B cell (primary cell): ENCODE data around the gene KCTD5. TPM values are rescaled to one million over a fixed set of nuclear protein-coding genes. Genes with fewer than 3 reads are reported as not detected.

Experiments used
- ATAC-seq: fragments of 200-7000 bp; cut with Tn5 transposase; one replicate; pipeline ENCODE4 v1.10.0; 2021; ENCODE audit warnings: low read depth, mild to moderate bottlenecking, moderate number of reproducible peaks, moderate library complexity
- CTCF ChIA-PET: fragments of 350-600 bp; sonication (Branson Sonifier 250); formaldehyde crosslinking; loops from one replicate; lab custom pipeline; 2021; ENCODE audit warnings: antibody characterized with exemption, inconsistent platforms; lab: Charles Lee
- POLR2A ChIA-PET: fragments of 350-600 bp; sonication (Branson Sonifier 250); formaldehyde crosslinking; loops from one replicate; lab custom pipeline; 2021; ENCODE audit warnings: antibody characterized with exemption; lab: Charles Lee
- DNase-seq: peaks from one replicate; pipeline ENCODE4 v3.0.0; 2013
- H2AFZ ChIP-seq: 2 replicates; pipeline ENCODE4 v1.6.1; 2012; ENCODE audit warnings: mild to moderate bottlenecking, low read depth, low read length; ENCODE audit not compliant: insufficient read depth, poor library complexity, severe bottlenecking
- H3K27ac ChIP-seq, 2 donors: 1 replicate in 1 of 2; 2 replicates in 1 of 2; pipeline ENCODE4 v1.5.1; 2012 to 2013; ENCODE audit warnings: low read length in 2 of 2, mild to moderate bottlenecking in 2 of 2, moderate library complexity in 1 of 2
- H3K27me3 ChIP-seq, 4 experiments: fragments of 200-600 bp in 1 of 4; sonication (generic) in 1 of 4; replicated peaks in 1 of 4; 1 replicate in 2 of 4; 2 replicates in 2 of 4; pipeline versions ENCODE4 v1.6.1 to v1.7.0; 2013 to 2016; ENCODE audit warnings: low read length in 3 of 4, mild to moderate bottlenecking in 2 of 4, mixed read lengths in 1 of 4, moderate library complexity in 1 of 4; ENCODE audit not compliant: insufficient read depth in 4 of 4, control insufficient read depth in 3 of 4; ENCODE audit errors: control extremely low read depth in 1 of 4
- H3K36me3 ChIP-seq, 2 experiments: replicated peaks in 1 of 2; 1 replicate in 1 of 2; 2 replicates in 1 of 2; pipeline versions ENCODE4 v1.6.1 to v1.7.1; 2013; ENCODE audit warnings: low read length in 1 of 2; ENCODE audit not compliant: insufficient read depth in 2 of 2, control insufficient read depth in 1 of 2; ENCODE audit errors: control extremely low read depth in 1 of 2, extremely low read depth in 1 of 2
- H3K4me1 ChIP-seq, 2 donors: fragments of 200-600 bp in 1 of 2; sonication (generic) in 1 of 2; 1 replicate in 1 of 2; 2 replicates in 1 of 2; pipeline versions ENCODE4 v1.5.1 to v1.6.1; 2013 to 2017; ENCODE audit warnings: low read length in 2 of 2; ENCODE audit not compliant: control insufficient read depth in 2 of 2, insufficient read depth in 2 of 2
- H3K4me2 ChIP-seq: replicated peaks from 2 replicates; pipeline ENCODE3; 2012; ENCODE audit warnings: mild to moderate bottlenecking, low read depth, low read length; ENCODE audit not compliant: poor library complexity, severe bottlenecking
- H3K4me3 ChIP-seq, 5 experiments: fragments of 200-600 bp in 1 of 5; sonication (generic) in 1 of 5; 1 replicate in 3 of 5; 2 replicates in 2 of 5; pipeline versions ENCODE4 v1.5.1 to v1.7.0; 2011 to 2016; ENCODE audit warnings: low read length in 4 of 5, mild to moderate bottlenecking in 4 of 5, low read depth in 2 of 5, control low read depth in 1 of 5, moderate library complexity in 1 of 5; ENCODE audit not compliant: insufficient read depth in 1 of 5; ENCODE audit errors: control extremely low read depth in 1 of 5, extremely low read depth in 1 of 5
- H3K79me2 ChIP-seq: fragments of 200-600 bp; sonication (generic); one replicate; pipeline ENCODE4 v1.6.0; 2016; ENCODE audit warnings: low read length; ENCODE audit not compliant: control insufficient read depth, insufficient read depth
- H3K9ac ChIP-seq: fragments of 200-600 bp; sonication (generic); 2 replicates; pipeline ENCODE4 v1.6.1; 2017; ENCODE audit warnings: mild to moderate bottlenecking, low read length, moderate library complexity
- H3K9me3 ChIP-seq, 3 donors: one replicate each; pipeline versions ENCODE4 v1.6.1 to v1.7.1; 2013; ENCODE audit warnings: low read length in 2 of 3; ENCODE audit not compliant: control insufficient read depth in 2 of 3, insufficient read depth in 1 of 3; ENCODE audit errors: control extremely low read depth in 1 of 3
- H4K20me1 ChIP-seq: 2 replicates; pipeline ENCODE4 v1.6.0; 2012; ENCODE audit warnings: mild to moderate bottlenecking, low read length; ENCODE audit not compliant: insufficient read depth, control insufficient read depth, poor library complexity, severe bottlenecking
- H3K27ac Mint-ChIP-seq: one replicate; pipeline ENCODE4 v1.8.0; 2021; ENCODE audit warnings: mixed read lengths
- H3K27me3 Mint-ChIP-seq: one replicate; pipeline ENCODE4 v1.8.0; 2021; ENCODE audit warnings: mixed read lengths
- H3K4me1 Mint-ChIP-seq: one replicate; pipeline ENCODE4 v1.8.0; 2021; ENCODE audit warnings: mixed read lengths
- H3K4me3 Mint-ChIP-seq: one replicate; pipeline ENCODE4 v1.8.0; 2021; ENCODE audit warnings: mixed read lengths
- H3K9me3 Mint-ChIP-seq: one replicate; pipeline ENCODE4 v1.8.0; 2022; ENCODE audit warnings: mixed read lengths; ENCODE audit not compliant: insufficient read depth
- CTCF ChIP-seq: fragments of 200-600 bp; IDR thresholded peaks from one replicate; pipeline ENCODE4 v1.8.0; 2022; ENCODE audit warnings: antibody characterized with exemption, mild to moderate bottlenecking
- EZH2 ChIP-seq: IDR thresholded peaks from 2 replicates; pipeline ENCODE4 v1.6.1; 2012; ENCODE audit warnings: borderline replicate concordance, low read depth, mild to moderate bottlenecking, moderate library complexity, low read length; ENCODE audit not compliant: insufficient read depth, poor library complexity, severe bottlenecking
- WGBS: methylation state at CpG from one replicate; pipeline ENCODE4 v1.1.5; 2013; ENCODE audit warnings: missing lambda C conversion rate; ENCODE audit not compliant: insufficient coverage; 5-methylcytosine and 5-hydroxymethylcytosine counted together
- intact Hi-C: fragments of 100-400 bp; cut with micrococcal nuclease; formaldehyde crosslinking; loops from one replicate; pipeline ENCODE4 v1.10.0; 2022
- polyA plus RNA-seq: library from polyadenylated mRNA; depleted of rRNA; stranded (reverse); fragments of >200 nt; gene quantifications from 2 replicates; pipeline ENCODE4 v1.2.3, GENCODE V29; 2012
- total RNA-seq, 2 donors: library from RNA; stranded (reverse); fragments of 120-200 nt in 1 of 2; gene quantifications; 1 replicate in 1 of 2; 2 replicates in 1 of 2; pipeline versions ENCODE4 v1.2.3 to v1.2.4, GENCODE V29; 2013 to 2022

The KCTD5 gene
- total and polyA plus RNA-seq, 2 donors (not counting 1 experiment from before 2014, with no cell fraction given), result 17.2 to 37.3 TPM

GRCh38 chr16:2745961-2746360, 63.6 kb downstream of the KCTD5 start:
- CTCF ChIA-PET, result no interaction called here
- Mint-ChIP-seq H3K4me3 (no peak overlapping the region), H3K9me3 (no peaks in the 10 kb centered on the region), H3K27me3 (no peaks in the 10 kb centered on the region), H3K4me1 (peaks cover 3% of the 10 kb centered on the region), H3K27ac (no peak overlapping the region)
- H3K27me3 ChIP-seq, result no peaks in the 10 kb centered on the region
- no peak overlapping the region for H3K4me2 ChIP-seq
- no peak overlapping the region for H3K27ac ChIP-seq
- no peak for ATAC-seq
- H2AFZ ChIP-seq, result no peak overlapping the region
- no peak overlapping the region for H3K9ac ChIP-seq
- DNase-seq, result no peak
- H3K9me3 ChIP-seq, result no peaks in the 10 kb centered on the region
- 92% methylated on average over 8 of the region's 9 CpGs for WGBS
- no peaks in the 10 kb centered on the region for H3K4me1 ChIP-seq
- POLR2A ChIA-PET, result interaction anchor here (0.7 to 1.1 kb wide), 2 partner anchors 136 to 754 kb away, joined by 5 to 6 read pairs; no protein-coding TSS in a partner anchor
- TF ChIP-seq CTCF (no peak), EZH2 (no peak)
- H3K4me3 ChIP-seq, result no peak overlapping the region
- peaks cover 16% of the 10 kb centered on the region for H3K79me2 ChIP-seq
- H4K20me1 ChIP-seq, result no peaks in the 10 kb centered on the region
- intact Hi-C loops, result no loop called here
- H3K36me3 ChIP-seq, result no peaks in the 10 kb centered on the region

DNA sequence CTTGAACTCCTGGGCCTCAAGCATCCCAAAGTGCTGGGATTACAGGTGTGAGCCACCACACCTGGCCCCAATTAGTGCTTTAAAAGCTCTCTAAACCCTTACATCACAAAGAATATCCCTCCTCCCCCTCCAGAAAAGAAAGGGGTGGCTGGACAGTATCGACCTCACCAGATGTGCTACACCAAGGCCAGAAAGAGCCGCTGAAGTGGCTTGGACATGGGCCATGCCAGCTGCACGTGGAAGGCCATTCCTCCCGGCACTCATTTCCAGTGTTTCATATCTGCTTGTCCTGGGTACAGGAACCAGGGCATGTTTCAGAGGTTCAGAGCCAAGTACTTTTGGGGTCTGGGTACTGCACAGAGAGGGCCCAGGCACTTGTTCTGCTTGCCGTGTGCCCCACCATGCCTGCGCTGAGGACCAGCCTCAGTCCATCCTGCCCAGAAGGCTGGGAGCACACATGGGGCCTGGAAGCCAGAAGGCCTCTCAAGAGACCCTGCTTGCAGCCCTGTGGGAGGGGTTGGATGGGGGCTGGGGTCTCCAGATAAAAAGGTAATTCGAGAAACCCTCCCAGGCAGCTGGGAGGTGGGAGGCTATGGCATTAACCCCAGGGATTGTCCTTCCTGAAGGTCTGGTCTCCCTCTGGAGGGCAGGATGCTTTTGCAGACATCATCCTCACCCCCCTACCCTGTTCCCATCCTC, 66.6 kb downstream of the KCTD5 start:
- DNase-seq (no peak), ATAC-seq (no peak)
- Histone ChIP-seq H3K4me1 (peaks cover 16 to 19% of the 10 kb centered on the region in 2 donors), H3K9ac (no peak overlapping the region), H3K9me3 (peaks cover 0 to 10% (median 3%) of the 10 kb centered on the region in 3 donors), H3K79me2 (peaks cover 31% of the 10 kb centered on the region), H3K36me3 (no peaks in the 10 kb centered on the region), H3K4me2 (no peak overlapping the region), H3K27ac (no peak overlapping the region), H4K20me1 (peaks cover 11% of the 10 kb centered on the region), H3K4me3 (no peak overlapping the region), H3K27me3 (no peaks in the 10 kb centered on the region), H2AFZ (no peak overlapping the region)
- TF ChIP-seq EZH2 (no peak), CTCF (no peak)
- POLR2A ChIA-PET, result interaction anchor here (0.7 kb wide), 1 partner anchor 722 kb away, joined by 6 read pairs; no protein-coding TSS in a partner anchor
- 98% methylated on average over 6 of the region's 7 CpGs for WGBS
- no peaks in the 10 kb centered on the region for H3K27me3 Mint-ChIP-seq
- peaks cover 19% of the 10 kb centered on the region for H3K4me1 Mint-ChIP-seq
- CTCF ChIA-PET, result no interaction called here
- intact Hi-C loops, result no loop called here
- peaks cover 2% of the 10 kb centered on the region for H3K9me3 Mint-ChIP-seq
- H3K4me3 Mint-ChIP-seq, result no peak overlapping the region
- no peak overlapping the region for H3K27ac Mint-ChIP-seq
